Sigmoid colon (tissue), 4 donors: ENCODE data around the gene ITPK1.

Source experiments
- CTCF ChIP-seq, 4 experiments: fragments of 450-650 bp in 3 of 4; fragments of 200-600 bp in 1 of 4; IDR thresholded peaks; one replicate each; pipeline ENCODE4 v1.5.1; 2016 to 2019; ENCODE audit warnings: antibody characterized with exemption in 4 of 4, mild to moderate bottlenecking in 3 of 4, moderate library complexity in 2 of 4
- POLR2A ChIP-seq, 2 donors: fragments of 450-650 bp; IDR thresholded peaks; one replicate each; pipeline ENCODE4 v1.6.1; 2016; ENCODE audit warnings: antibody characterized with exemption in 2 of 2, mild to moderate bottlenecking in 2 of 2, moderate library complexity in 2 of 2
- POLR2AphosphoS5 ChIP-seq, 4 donors: sonication (generic); formaldehyde crosslinking; IDR thresholded peaks; one replicate each; pipeline ENCODE4 v1.6.1; 2017; ENCODE audit warnings: antibody characterized with exemption in 4 of 4

GRCh38 chr14:92956961-92957360, 158.8 kb downstream of the ITPK1 start:
- TF ChIP-seq CTCF (IDR thresholded peaks at IDR 0.05) (no peak), POLR2A (IDR thresholded peaks at IDR 0.05) (no peak), POLR2AphosphoS5 (IDR thresholded peaks at IDR 0.05) (no peak)
